HepG2 (cell line): ENCODE results near the gene KCNAB3. TPM values are rescaled to one million over a fixed set of nuclear protein-coding genes. Genes with fewer than 3 reads are reported as not detected.

Experiments used
- ATAC-seq: fragments of 200-7000 bp; cut with Tn5 transposase; 3 replicates; pipeline ENCODE4 v1.9.1; 2020; ENCODE audit warnings: mild to moderate bottlenecking, moderate library complexity
- BruUV-seq: library from RNA; stranded (reverse); fragments of 400-500 nt; replicated peaks from 2 replicates; lab custom pipeline; 2021; lab: Mats Ljungman, UMichigan
- CTCF ChIA-PET: fragments of 300-600 bp; formaldehyde crosslinking; extraction: SDS; loops from one replicate; lab custom pipeline; 2021; ENCODE audit warnings: low total read pairs, inconsistent platforms, low intra/inter-chr PET ratio; lab: Yijun Ruan, JAX
- POLR2A ChIA-PET: fragments of 350-600 bp; sonication (Branson Sonifier 250); formaldehyde crosslinking; loops from one replicate; lab custom pipeline; 2020; ENCODE audit warnings: antibody characterized with exemption, inconsistent platforms; lab: Yijun Ruan, JAX
- DNase-seq: peaks from one replicate; pipeline ENCODE4 v3.0.0-alpha.2; 2015; ENCODE audit warnings: low spot score
- FAIRE-seq: peaks from 3 replicates; lab custom pipeline; 2011; peaks lifted over from hg19 to GRCh38; lab: Jason Lieb, UNC
- H2AFZ ChIP-seq: one replicate; pipeline ENCODE4 v1.6.1; 2011; ENCODE audit warnings: low read length, inconsistent platforms
- H3K27ac ChIP-seq: fragments of 300-600 bp; 3 replicates; pipeline ENCODE4 v1.8.0; 2011; ENCODE audit warnings: mixed run types, mild to moderate bottlenecking, mixed read lengths, low read length, inconsistent platforms; ENCODE audit not compliant: insufficient read depth; ENCODE audit errors: extremely low read length
- H3K27me3 ChIP-seq, 2 experiments: fragments of 200-600 bp in 1 of 2; 2 replicates in 1 of 2; 3 replicates in 1 of 2; pipeline versions ENCODE4 v1.6.0 to v1.8.0; 2011; ENCODE audit warnings: low read length in 2 of 2, mild to moderate bottlenecking in 2 of 2, moderate library complexity in 2 of 2, inconsistent platforms in 1 of 2; ENCODE audit not compliant: insufficient read depth in 2 of 2, control insufficient read depth in 1 of 2
- H3K36me3 ChIP-seq, 2 experiments: fragments of 200-600 bp in 1 of 2; replicated peaks in 1 of 2; 2 replicates in 1 of 2; 3 replicates in 1 of 2; pipeline versions ENCODE4 v1.5.1 to v1.8.0; 2011; ENCODE audit warnings: low read length in 2 of 2, inconsistent platforms in 1 of 2; ENCODE audit not compliant: insufficient read depth in 2 of 2, control insufficient read depth in 1 of 2
- H3K4me1 ChIP-seq: 2 replicates; pipeline ENCODE4 v1.5.1; 2012; ENCODE audit warnings: low read length, inconsistent platforms; ENCODE audit not compliant: insufficient read depth
- H3K4me2 ChIP-seq: 2 replicates; pipeline ENCODE4 v1.6.0; 2011; ENCODE audit warnings: low read depth, low read length, inconsistent platforms
- H3K4me3 ChIP-seq, 3 experiments: fragments of 200-600 bp in 1 of 3; sonication (generic), shearing (Covaris generic) in 1 of 3; replicated peaks in 1 of 3; 2 replicates each; pipeline ENCODE4 v1.5.1; 2011 to 2016; ENCODE audit warnings: low read length in 3 of 3, inconsistent platforms in 2 of 3, low read depth in 2 of 3, mild to moderate bottlenecking in 2 of 3, control low read depth in 1 of 3, mixed read lengths in 1 of 3; ENCODE audit not compliant: insufficient read depth in 1 of 3
- H3K79me2 ChIP-seq: one replicate; pipeline ENCODE4 v1.6.1; 2011; ENCODE audit warnings: low read length, inconsistent platforms; ENCODE audit not compliant: insufficient read depth
- H3K9ac ChIP-seq: 2 replicates; pipeline ENCODE4 v1.6.0; 2011; ENCODE audit warnings: mild to moderate bottlenecking, low read depth, low read length, inconsistent platforms; ENCODE audit not compliant: insufficient read depth
- H3K9me3 ChIP-seq: 2 replicates; pipeline ENCODE4 v1.5.1; 2012; ENCODE audit warnings: mild to moderate bottlenecking, low read length
- H4K20me1 ChIP-seq: 2 replicates; pipeline ENCODE4 v1.6.0; 2011; ENCODE audit warnings: inconsistent platforms, mild to moderate bottlenecking, low read length, moderate library complexity; ENCODE audit not compliant: insufficient read depth
- ATAD3A ChIP-seq: sonication (generic); formaldehyde crosslinking; IDR thresholded peaks from 2 replicates; pipeline ENCODE4 v1.4.0; 2020; ENCODE audit warnings: missing genetic modification reagents
- CSRNP2 ChIP-seq: sonication (generic); formaldehyde crosslinking; conservative IDR thresholded peaks from 2 replicates; pipeline ENCODE4 v1.8.0; 2022; ENCODE audit warnings: low read depth, missing genetic modification reagents
- FOXA3 ChIP-seq: IDR thresholded peaks from 2 replicates; pipeline ENCODE4 v1.6.1; 2016; ENCODE audit warnings: missing genetic modification reagents, missing compliant biosample characterization
- PAWR ChIP-seq: sonication (generic); formaldehyde crosslinking; IDR thresholded peaks from 2 replicates; pipeline ENCODE4 v1.4.0; 2020; ENCODE audit warnings: missing genetic modification reagents, mild to moderate bottlenecking, borderline replicate concordance
- RORA ChIP-seq: sonication (generic); formaldehyde crosslinking; IDR thresholded peaks from 2 replicates; pipeline ENCODE4 v1.5.0; 2020; ENCODE audit warnings: mild to moderate bottlenecking, missing genetic modification reagents, moderate library complexity
- THAP11 ChIP-seq: IDR thresholded peaks from 2 replicates; pipeline ENCODE4 v1.6.1; 2016; ENCODE audit warnings: missing biosample characterization, missing genetic modification reagents
- YEATS2 ChIP-seq: sonication (generic); formaldehyde crosslinking; IDR thresholded peaks from 2 replicates; pipeline ENCODE4 v1.4.0; 2020; ENCODE audit warnings: missing genetic modification reagents, borderline replicate concordance
- ZBTB25 ChIP-seq: IDR thresholded peaks from 2 replicates; pipeline ENCODE4 v1.6.1; 2018; ENCODE audit warnings: missing genetic modification reagents
- ZNF605 ChIP-seq: sonication (generic); formaldehyde crosslinking; IDR thresholded peaks from 2 replicates; pipeline ENCODE4 v1.8.0; 2022; ENCODE audit warnings: mild to moderate bottlenecking, missing genetic modification reagents
- WGBS: methylation state at CpG from one replicate; pipeline ENCODE4 v1.1.6; 2017; ENCODE audit warnings: low lambda C conversion rate; 5-methylcytosine and 5-hydroxymethylcytosine counted together
- in situ Hi-C: cut with HindIII; loops from 2 replicates; pipeline ENCODE4 v1.10.0; 2017; ENCODE audit warnings: low pct_unique_long_range_greater_than_20kb; ENCODE audit not compliant: extremely low pct_ligation_motif_present
- intact Hi-C: fragments of 100-400 bp; cut with micrococcal nuclease; formaldehyde crosslinking; loops from one replicate; pipeline ENCODE4 v1.10.0; 2022; ENCODE audit not compliant: unreplicated experiment
- polyA plus RNA-seq, 8 experiments: library from polyadenylated mRNA; depleted of rRNA in 3 of 8; stranded (reverse) in 7 of 8; unstranded in 1 of 8; fragments of >200 nt; fragmentation: Illumina TruSeq in 4 of 8; extraction: Trizol in 4 of 8; gene quantifications; 2 replicates each; pipeline versions ENCODE4 v1.2.1 to v1.2.3, GENCODE V29; 2011 to 2016; ENCODE audit warnings: low read depth in 4 of 8, missing spikeins in 1 of 8, mixed read lengths in 1 of 8; ENCODE audit not compliant: insufficient read depth in 1 of 8
- total RNA-seq, 5 experiments: library from RNA; depleted of rRNA; stranded (reverse); fragments of >200 nt; fragmentation: Illumina TruSeq; extraction: Trizol; gene quantifications; 2 replicates each; pipeline ENCODE4 v1.2.3, GENCODE V29; 2016; ENCODE audit warnings: low read depth in 1 of 5
- TF ChIP-seq, protein P1 (sequence below): sonication (generic); formaldehyde crosslinking; IDR thresholded peaks from 2 replicates; pipeline ENCODE4 v1.5.0; 2020; ENCODE audit warnings: mild to moderate bottlenecking, missing genetic modification reagents
- TF ChIP-seq, protein P2 (sequence below): sonication (generic); formaldehyde crosslinking; conservative IDR thresholded peaks from 2 replicates; pipeline ENCODE4 v1.4.0; 2020; ENCODE audit warnings: missing genetic modification reagents
- TF ChIP-seq, protein P3 (sequence below): IDR thresholded peaks from 2 replicates; pipeline ENCODE4 v1.6.1; 2016; ENCODE audit warnings: missing compliant biosample characterization, missing genetic modification reagents, borderline replicate concordance

Gene KCNAB3
- total and polyA plus RNA-seq, 2 of the 13 experiments (the other 11 are each of a cell fraction or from before 2014, with no cell fraction given), result 0.29 to 0.88 TPM

GRCh38 chr17:7910281-7910680 lies 19.4 kb downstream of the KCNAB3 start:
- H3K9ac ChIP-seq, result no peak overlapping the region
- no peaks in the 10 kb centered on the region for H3K79me2 ChIP-seq
- no peaks in the 10 kb centered on the region for H3K9me3 ChIP-seq
- H3K27me3 ChIP-seq, result no peaks in the 10 kb centered on the region
- H3K27ac ChIP-seq, result no peak overlapping the region
- no peak overlapping the region for H2AFZ ChIP-seq
- DNase-seq, result no peak
- no TSS peak for BruUV-seq
- 94% methylated on average over 15 of the region's 15 CpGs for WGBS
- in situ Hi-C loops (loop anchor here (5.0 kb wide), 2 partner anchors 77 to 132 kb away; no protein-coding TSS in a partner anchor), intact Hi-C loops (loop anchor here (5.0 kb wide), 1 partner anchor 132 kb away; no protein-coding TSS in a partner anchor)
- no peak overlapping the region for H3K4me2 ChIP-seq
- no peaks in the 10 kb centered on the region for H3K36me3 ChIP-seq
- no peak overlapping the region for H3K4me3 ChIP-seq
- FAIRE-seq, result no peak
- CTCF ChIA-PET, result no interaction called here
- no peak for TF ChIP-seq RORA (CRISPR knock-in tag)
- TF ChIP-seq ZNF605, result no peak
- TF ChIP-seq, protein P1, sequence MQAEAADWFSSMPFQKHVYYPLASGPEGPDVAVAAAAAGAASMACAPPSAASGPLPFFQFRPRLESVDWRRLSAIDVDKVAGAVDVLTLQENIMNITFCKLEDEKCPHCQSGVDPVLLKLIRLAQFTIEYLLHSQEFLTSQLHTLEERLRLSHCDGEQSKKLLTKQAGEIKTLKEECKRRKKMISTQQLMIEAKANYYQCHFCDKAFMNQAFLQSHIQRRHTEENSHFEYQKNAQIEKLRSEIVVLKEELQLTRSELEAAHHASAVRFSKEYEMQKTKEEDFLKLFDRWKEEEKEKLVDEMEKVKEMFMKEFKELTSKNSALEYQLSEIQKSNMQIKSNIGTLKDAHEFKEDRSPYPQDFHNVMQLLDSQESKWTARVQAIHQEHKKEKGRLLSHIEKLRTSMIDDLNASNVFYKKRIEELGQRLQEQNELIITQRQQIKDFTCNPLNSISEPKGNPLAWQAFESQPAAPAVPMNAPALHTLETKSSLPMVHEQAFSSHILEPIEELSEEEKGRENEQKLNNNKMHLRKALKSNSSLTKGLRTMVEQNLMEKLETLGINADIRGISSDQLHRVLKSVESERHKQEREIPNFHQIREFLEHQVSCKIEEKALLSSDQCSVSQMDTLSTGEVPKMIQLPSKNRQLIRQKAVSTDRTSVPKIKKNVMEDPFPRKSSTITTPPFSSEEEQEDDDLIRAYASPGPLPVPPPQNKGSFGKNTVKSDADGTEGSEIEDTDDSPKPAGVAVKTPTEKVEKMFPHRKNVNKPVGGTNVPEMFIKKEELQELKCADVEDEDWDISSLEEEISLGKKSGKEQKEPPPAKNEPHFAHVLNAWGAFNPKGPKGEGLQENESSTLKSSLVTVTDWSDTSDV (CRISPR knock-in tag), result no peak
- TF ChIP-seq FOXA3 (CRISPR knock-in tag), result no peak
- TF ChIP-seq, protein P2, sequence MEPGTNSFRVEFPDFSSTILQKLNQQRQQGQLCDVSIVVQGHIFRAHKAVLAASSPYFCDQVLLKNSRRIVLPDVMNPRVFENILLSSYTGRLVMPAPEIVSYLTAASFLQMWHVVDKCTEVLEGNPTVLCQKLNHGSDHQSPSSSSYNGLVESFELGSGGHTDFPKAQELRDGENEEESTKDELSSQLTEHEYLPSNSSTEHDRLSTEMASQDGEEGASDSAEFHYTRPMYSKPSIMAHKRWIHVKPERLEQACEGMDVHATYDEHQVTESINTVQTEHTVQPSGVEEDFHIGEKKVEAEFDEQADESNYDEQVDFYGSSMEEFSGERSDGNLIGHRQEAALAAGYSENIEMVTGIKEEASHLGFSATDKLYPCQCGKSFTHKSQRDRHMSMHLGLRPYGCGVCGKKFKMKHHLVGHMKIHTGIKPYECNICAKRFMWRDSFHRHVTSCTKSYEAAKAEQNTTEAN (CRISPR knock-in tag), result no peak
- TF ChIP-seq CSRNP2 (CRISPR knock-in tag), result no peak
- no peak for TF ChIP-seq PAWR (CRISPR knock-in tag)
- no peak for TF ChIP-seq THAP11
- TF ChIP-seq, protein P3, sequence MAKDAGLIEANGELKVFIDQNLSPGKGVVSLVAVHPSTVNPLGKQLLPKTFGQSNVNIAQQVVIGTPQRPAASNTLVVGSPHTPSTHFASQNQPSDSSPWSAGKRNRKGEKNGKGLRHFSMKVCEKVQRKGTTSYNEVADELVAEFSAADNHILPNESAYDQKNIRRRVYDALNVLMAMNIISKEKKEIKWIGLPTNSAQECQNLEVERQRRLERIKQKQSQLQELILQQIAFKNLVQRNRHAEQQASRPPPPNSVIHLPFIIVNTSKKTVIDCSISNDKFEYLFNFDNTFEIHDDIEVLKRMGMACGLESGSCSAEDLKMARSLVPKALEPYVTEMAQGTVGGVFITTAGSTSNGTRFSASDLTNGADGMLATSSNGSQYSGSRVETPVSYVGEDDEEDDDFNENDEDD, result no peak
- no peak for TF ChIP-seq ATAD3A
- no peak for TF ChIP-seq YEATS2 (CRISPR knock-in tag)
- no peak for TF ChIP-seq ZBTB25 (CRISPR knock-in tag)
- no peaks in the 10 kb centered on the region for H4K20me1 ChIP-seq
- no peak for ATAC-seq
- H3K4me1 ChIP-seq, result peaks cover 5% of the 10 kb centered on the region
- POLR2A ChIA-PET, result no interaction called here
